HepG2 (cell line): Measurements from ENCODE around the gene RAD9A. TPM values are rescaled to one million over a fixed set of nuclear protein-coding genes. Genes with fewer than 3 reads are reported as not detected.

ENCODE experiments used
- BHLHE40 ChIP-seq: IDR thresholded peaks from 2 replicates; pipeline ENCODE4 v1.6.1; 2011; ENCODE audit warnings: low read length, improper control_type of control experiment
- CC2D1A ChIP-seq: sonication (generic); formaldehyde crosslinking; IDR thresholded peaks from 2 replicates; pipeline ENCODE4 v1.8.1; 2023; ENCODE audit warnings: mild to moderate bottlenecking, missing genetic modification reagents
- HNRNPK ChIP-seq: fragments of 200-400 bp; formaldehyde crosslinking; IDR thresholded peaks from 2 replicates; pipeline ENCODE4 v1.6.1; 2018; ENCODE audit warnings: low read length, low read depth, moderate library complexity, mild to moderate bottlenecking; ENCODE audit not compliant: poor library complexity, severe bottlenecking
- RBFOX2 ChIP-seq: fragments of 200-400 bp; formaldehyde crosslinking; IDR thresholded peaks from 2 replicates; pipeline ENCODE4 v1.6.1; 2017; ENCODE audit warnings: low read depth, mild to moderate bottlenecking, low read length
- SIX1 ChIP-seq: sonication (generic); formaldehyde crosslinking; IDR thresholded peaks from 2 replicates; pipeline ENCODE4 v1.4.0; 2020; ENCODE audit warnings: missing genetic modification reagents, borderline replicate concordance
- SP5 ChIP-seq: IDR thresholded peaks from 2 replicates; pipeline ENCODE4 v1.6.1; 2016; ENCODE audit warnings: low read depth, borderline replicate concordance
- TBX3 ChIP-seq: fragments of 450-650 bp; IDR thresholded peaks from 2 replicates; pipeline ENCODE4 v1.6.1; 2017; ENCODE audit warnings: antibody characterized with exemption, mild to moderate bottlenecking, inconsistent platforms, borderline replicate concordance
- ZNF142 ChIP-seq: sonication (generic); formaldehyde crosslinking; IDR thresholded peaks from 2 replicates; pipeline ENCODE4 v1.4.0; 2020; ENCODE audit warnings: missing genetic modification reagents
- ZNF180 ChIP-seq: sonication (generic); formaldehyde crosslinking; IDR thresholded peaks from 2 replicates; pipeline ENCODE4 v1.4.0; 2020; ENCODE audit warnings: low read depth, missing genetic modification reagents, borderline replicate concordance
- ZNF749 ChIP-seq: sonication (generic); formaldehyde crosslinking; IDR thresholded peaks from 2 replicates; pipeline ENCODE4 v1.8.0; 2022; ENCODE audit warnings: mild to moderate bottlenecking, missing genetic modification reagents, moderate library complexity, borderline replicate concordance
- ZNF777 ChIP-seq: sonication (generic); formaldehyde crosslinking; IDR thresholded peaks from 2 replicates; pipeline ENCODE4 v1.4.0; 2020; ENCODE audit warnings: missing genetic modification reagents
- ZNF816 ChIP-seq: sonication (generic); formaldehyde crosslinking; IDR thresholded peaks from 2 replicates; pipeline ENCODE4 v1.8.0; 2022; ENCODE audit warnings: missing genetic modification reagents, mild to moderate bottlenecking, borderline replicate concordance
- polyA plus RNA-seq, 8 experiments: library from polyadenylated mRNA; depleted of rRNA in 3 of 8; stranded (reverse) in 7 of 8; unstranded in 1 of 8; fragments of >200 nt; fragmentation: Illumina TruSeq in 4 of 8; extraction: Trizol in 4 of 8; gene quantifications; 2 replicates each; pipeline versions ENCODE4 v1.2.1 to v1.2.3, GENCODE V29; 2011 to 2016; ENCODE audit warnings: low read depth in 4 of 8, missing spikeins in 1 of 8, mixed read lengths in 1 of 8; ENCODE audit not compliant: insufficient read depth in 1 of 8
- total RNA-seq, 5 experiments: library from RNA; depleted of rRNA; stranded (reverse); fragments of >200 nt; fragmentation: Illumina TruSeq; extraction: Trizol; gene quantifications; 2 replicates each; pipeline ENCODE4 v1.2.3, GENCODE V29; 2016; ENCODE audit warnings: low read depth in 1 of 5
- TF ChIP-seq, protein P1 (sequence below): sonication (generic); formaldehyde crosslinking; IDR thresholded peaks from 2 replicates; pipeline ENCODE4 v1.8.0; 2022; ENCODE audit warnings: low read depth, missing genetic modification reagents
- TF ChIP-seq, protein P2 (sequence below): sonication (generic); formaldehyde crosslinking; IDR thresholded peaks from 2 replicates; pipeline ENCODE4 v1.5.1; 2020; ENCODE audit warnings: mild to moderate bottlenecking, missing genetic modification reagents, moderate library complexity
- TF ChIP-seq, protein P3 (sequence below): sonication (generic); formaldehyde crosslinking; IDR thresholded peaks from 2 replicates; pipeline ENCODE4 v1.4.0; 2020; ENCODE audit warnings: missing genetic modification reagents

Gene RAD9A
- total and polyA plus RNA-seq, 2 of the 13 experiments (the other 11 are each of a cell fraction or from before 2014, with no cell fraction given), result 10.1 to 15.7 TPM

GRCh38 chr11:67372993-67373647, 18.7 kb upstream of the RAD9A start, which contains the start of gene CLCF1 (continued):
- TF ChIP-seq, protein P1, sequence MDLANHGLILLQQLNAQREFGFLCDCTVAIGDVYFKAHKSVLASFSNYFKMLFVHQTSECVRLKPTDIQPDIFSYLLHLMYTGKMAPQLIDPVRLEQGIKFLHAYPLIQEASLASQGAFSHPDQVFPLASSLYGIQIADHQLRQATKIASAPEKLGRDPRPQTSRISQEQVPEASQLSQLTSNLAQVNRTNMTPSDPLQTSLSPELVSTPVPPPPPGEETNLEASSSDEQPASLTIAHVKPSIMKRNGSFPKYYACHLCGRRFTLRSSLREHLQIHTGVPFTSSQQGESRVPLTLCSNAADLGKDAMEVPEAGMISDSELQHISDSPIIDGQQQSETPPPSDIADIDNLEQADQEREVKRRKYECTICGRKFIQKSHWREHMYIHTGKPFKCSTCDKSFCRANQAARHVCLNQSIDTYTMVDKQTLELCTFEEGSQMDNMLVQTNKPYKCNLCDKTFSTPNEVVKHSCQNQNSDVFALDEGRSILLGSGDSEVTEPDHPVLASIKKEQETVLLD (CRISPR knock-in tag), result no peak
- TF ChIP-seq ZNF749, result no peak
- TF ChIP-seq, protein P2, sequence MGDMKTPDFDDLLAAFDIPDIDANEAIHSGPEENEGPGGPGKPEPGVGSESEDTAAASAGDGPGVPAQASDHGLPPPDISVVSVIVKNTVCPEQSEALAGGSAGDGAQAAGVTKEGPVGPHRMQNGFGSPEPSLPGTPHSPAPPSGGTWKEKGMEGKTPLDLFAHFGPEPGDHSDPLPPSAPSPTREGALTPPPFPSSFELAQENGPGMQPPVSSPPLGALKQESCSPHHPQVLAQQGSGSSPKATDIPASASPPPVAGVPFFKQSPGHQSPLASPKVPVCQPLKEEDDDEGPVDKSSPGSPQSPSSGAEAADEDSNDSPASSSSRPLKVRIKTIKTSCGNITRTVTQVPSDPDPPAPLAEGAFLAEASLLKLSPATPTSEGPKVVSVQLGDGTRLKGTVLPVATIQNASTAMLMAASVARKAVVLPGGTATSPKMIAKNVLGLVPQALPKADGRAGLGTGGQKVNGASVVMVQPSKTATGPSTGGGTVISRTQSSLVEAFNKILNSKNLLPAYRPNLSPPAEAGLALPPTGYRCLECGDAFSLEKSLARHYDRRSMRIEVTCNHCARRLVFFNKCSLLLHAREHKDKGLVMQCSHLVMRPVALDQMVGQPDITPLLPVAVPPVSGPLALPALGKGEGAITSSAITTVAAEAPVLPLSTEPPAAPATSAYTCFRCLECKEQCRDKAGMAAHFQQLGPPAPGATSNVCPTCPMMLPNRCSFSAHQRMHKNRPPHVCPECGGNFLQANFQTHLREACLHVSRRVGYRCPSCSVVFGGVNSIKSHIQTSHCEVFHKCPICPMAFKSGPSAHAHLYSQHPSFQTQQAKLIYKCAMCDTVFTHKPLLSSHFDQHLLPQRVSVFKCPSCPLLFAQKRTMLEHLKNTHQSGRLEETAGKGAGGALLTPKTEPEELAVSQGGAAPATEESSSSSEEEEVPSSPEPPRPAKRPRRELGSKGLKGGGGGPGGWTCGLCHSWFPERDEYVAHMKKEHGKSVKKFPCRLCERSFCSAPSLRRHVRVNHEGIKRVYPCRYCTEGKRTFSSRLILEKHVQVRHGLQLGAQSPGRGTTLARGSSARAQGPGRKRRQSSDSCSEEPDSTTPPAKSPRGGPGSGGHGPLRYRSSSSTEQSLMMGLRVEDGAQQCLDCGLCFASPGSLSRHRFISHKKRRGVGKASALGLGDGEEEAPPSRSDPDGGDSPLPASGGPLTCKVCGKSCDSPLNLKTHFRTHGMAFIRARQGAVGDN (CRISPR knock-in tag), result peak; percentile 44
- no peak for TF ChIP-seq SIX1 (CRISPR knock-in tag)
- TF ChIP-seq ZNF180, result no peak
- peak; percentile 50; the same call in 1 of the 2 replicates for TF ChIP-seq RBFOX2
- TF ChIP-seq BHLHE40, result no peak
- peak; percentile 82 for TF ChIP-seq HNRNPK
- no peak for TF ChIP-seq ZNF816 (CRISPR knock-in tag)
- TF ChIP-seq, protein P3, sequence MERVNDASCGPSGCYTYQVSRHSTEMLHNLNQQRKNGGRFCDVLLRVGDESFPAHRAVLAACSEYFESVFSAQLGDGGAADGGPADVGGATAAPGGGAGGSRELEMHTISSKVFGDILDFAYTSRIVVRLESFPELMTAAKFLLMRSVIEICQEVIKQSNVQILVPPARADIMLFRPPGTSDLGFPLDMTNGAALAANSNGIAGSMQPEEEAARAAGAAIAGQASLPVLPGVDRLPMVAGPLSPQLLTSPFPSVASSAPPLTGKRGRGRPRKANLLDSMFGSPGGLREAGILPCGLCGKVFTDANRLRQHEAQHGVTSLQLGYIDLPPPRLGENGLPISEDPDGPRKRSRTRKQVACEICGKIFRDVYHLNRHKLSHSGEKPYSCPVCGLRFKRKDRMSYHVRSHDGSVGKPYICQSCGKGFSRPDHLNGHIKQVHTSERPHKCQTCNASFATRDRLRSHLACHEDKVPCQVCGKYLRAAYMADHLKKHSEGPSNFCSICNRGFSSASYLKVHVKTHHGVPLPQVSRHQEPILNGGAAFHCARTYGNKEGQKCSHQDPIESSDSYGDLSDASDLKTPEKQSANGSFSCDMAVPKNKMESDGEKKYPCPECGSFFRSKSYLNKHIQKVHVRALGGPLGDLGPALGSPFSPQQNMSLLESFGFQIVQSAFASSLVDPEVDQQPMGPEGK (CRISPR knock-in tag), result peak; percentile 47; the same call in 1 of the 2 replicates
- peak; percentile 58; the same call in 1 of the 2 replicates for TF ChIP-seq ZNF777 (CRISPR knock-in tag)
- 0 out of 2 replicates have a peak, but pooled peaks have one; percentile 32 for TF ChIP-seq ZNF142 (CRISPR knock-in tag)
- TF ChIP-seq TBX3, result no peak
- no peak for TF ChIP-seq CC2D1A (CRISPR knock-in tag)
- TF ChIP-seq SP5 (CRISPR knock-in tag), result no peak
